SK-N-SH (cell line): ENCODE measurements around the gene RAC2.

ENCODE experiments used
- EP300 ChIP-seq, 2 experiments: IDR thresholded peaks; 2 replicates each; pipeline versions ENCODE4 v1.4.0 to v1.6.1; 2012; ENCODE audit warnings: borderline replicate concordance in 1 of 2, low read depth in 1 of 2, low read length in 1 of 2
- FOSL2 ChIP-seq: IDR thresholded peaks from 2 replicates; pipeline ENCODE4 v1.4.0; 2012; ENCODE audit warnings: low read depth, mild to moderate bottlenecking, moderate library complexity, borderline replicate concordance
- RAD21 ChIP-seq: IDR thresholded peaks from 2 replicates; pipeline ENCODE4 v1.6.1; 2012; ENCODE audit warnings: mild to moderate bottlenecking, low read length
- RFX5 ChIP-seq: IDR thresholded peaks from 2 replicates; pipeline ENCODE4 v1.6.1; 2012; ENCODE audit warnings: mild to moderate bottlenecking, improper control_type of control experiment, low read length
- TEAD4 ChIP-seq: IDR thresholded peaks from 2 replicates; pipeline ENCODE4 v1.4.0; 2012; ENCODE audit warnings: mild to moderate bottlenecking, borderline replicate concordance; ENCODE audit not compliant: insufficient read depth
- TF ChIP-seq, protein P1 (sequence below): fragments of 150-350 bp; IDR thresholded peaks from 2 replicates; pipeline ENCODE4 v1.6.1; 2017; ENCODE audit warnings: antibody characterized with exemption, low read length, low read depth, borderline replicate concordance
- TF ChIP-seq, protein P2 (sequence below): fragments of 200-600 bp; sonication (generic); IDR thresholded peaks from 2 replicates; pipeline ENCODE4 v1.6.1; 2017; ENCODE audit warnings: antibody characterized with exemption, mild to moderate bottlenecking, moderate library complexity
- TF ChIP-seq, protein P3 (sequence below): IDR thresholded peaks from 2 replicates; pipeline ENCODE4 v1.4.0; 2012; ENCODE audit warnings: low read depth
- TF ChIP-seq, protein P4 (sequence below): IDR thresholded peaks from 2 replicates; pipeline ENCODE4; 2012

DNA sequence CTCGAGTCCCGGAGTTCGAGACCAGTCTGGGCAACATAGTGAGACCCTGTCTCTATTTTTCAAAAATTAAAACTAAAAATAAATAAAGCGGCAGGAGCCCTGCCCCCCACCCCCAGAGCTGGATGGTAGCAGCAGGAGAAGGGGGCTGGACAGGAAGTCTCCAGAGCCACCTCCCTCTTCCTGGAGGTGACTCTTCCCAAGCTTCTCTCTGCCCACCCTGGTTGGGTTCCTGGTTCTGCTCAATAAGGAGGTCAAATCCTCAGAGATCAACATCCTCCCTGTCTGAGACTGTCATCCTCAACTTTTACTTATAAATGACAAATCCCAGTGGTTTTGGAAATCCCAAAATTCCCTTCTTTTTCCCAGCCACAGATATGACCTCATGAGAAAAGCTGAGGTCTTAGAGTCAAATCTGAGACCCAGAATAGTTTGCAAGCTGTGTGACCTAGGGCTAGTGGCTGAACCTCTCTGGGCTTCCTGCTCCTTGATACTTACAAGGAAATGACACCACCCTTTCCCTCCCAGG lies 57.0 kb downstream of the RAC2 start:
- TF ChIP-seq RAD21 = no peak
- no peak for TF ChIP-seq RFX5
- TF ChIP-seq, protein P1, sequence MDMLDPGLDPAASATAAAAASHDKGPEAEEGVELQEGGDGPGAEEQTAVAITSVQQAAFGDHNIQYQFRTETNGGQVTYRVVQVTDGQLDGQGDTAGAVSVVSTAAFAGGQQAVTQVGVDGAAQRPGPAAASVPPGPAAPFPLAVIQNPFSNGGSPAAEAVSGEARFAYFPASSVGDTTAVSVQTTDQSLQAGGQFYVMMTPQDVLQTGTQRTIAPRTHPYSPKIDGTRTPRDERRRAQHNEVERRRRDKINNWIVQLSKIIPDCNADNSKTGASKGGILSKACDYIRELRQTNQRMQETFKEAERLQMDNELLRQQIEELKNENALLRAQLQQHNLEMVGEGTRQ = no peak
- no peak for TF ChIP-seq EP300 (IDR thresholded peaks at IDR 0.05; ENCODE audit: borderline replicate concordance in 1 of 2, low read depth in 1 of 2, low read length in 1 of 2)
- TF ChIP-seq, protein P2, sequence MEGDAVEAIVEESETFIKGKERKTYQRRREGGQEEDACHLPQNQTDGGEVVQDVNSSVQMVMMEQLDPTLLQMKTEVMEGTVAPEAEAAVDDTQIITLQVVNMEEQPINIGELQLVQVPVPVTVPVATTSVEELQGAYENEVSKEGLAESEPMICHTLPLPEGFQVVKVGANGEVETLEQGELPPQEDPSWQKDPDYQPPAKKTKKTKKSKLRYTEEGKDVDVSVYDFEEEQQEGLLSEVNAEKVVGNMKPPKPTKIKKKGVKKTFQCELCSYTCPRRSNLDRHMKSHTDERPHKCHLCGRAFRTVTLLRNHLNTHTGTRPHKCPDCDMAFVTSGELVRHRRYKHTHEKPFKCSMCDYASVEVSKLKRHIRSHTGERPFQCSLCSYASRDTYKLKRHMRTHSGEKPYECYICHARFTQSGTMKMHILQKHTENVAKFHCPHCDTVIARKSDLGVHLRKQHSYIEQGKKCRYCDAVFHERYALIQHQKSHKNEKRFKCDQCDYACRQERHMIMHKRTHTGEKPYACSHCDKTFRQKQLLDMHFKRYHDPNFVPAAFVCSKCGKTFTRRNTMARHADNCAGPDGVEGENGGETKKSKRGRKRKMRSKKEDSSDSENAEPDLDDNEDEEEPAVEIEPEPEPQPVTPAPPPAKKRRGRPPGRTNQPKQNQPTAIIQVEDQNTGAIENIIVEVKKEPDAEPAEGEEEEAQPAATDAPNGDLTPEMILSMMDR = no peak
- no peak for TF ChIP-seq FOSL2
- TF ChIP-seq, protein P3, sequence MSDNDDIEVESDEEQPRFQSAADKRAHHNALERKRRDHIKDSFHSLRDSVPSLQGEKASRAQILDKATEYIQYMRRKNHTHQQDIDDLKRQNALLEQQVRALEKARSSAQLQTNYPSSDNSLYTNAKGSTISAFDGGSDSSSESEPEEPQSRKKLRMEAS = no peak
- TF ChIP-seq, protein P4, sequence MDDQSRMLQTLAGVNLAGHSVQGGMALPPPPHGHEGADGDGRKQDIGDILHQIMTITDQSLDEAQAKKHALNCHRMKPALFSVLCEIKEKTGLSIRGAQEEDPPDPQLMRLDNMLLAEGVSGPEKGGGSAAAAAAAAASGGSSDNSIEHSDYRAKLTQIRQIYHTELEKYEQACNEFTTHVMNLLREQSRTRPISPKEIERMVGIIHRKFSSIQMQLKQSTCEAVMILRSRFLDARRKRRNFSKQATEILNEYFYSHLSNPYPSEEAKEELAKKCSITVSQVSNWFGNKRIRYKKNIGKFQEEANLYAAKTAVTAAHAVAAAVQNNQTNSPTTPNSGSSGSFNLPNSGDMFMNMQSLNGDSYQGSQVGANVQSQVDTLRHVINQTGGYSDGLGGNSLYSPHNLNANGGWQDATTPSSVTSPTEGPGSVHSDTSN = no peak
- no peak for TF ChIP-seq TEAD4
